Heart right ventricle (tissue), 16 donors: ENCODE data around the gene OAS1. TPM values are rescaled to one million over a fixed set of nuclear protein-coding genes. Genes with fewer than 3 reads are reported as not detected.
A peak's percentile ranks its signal among the peaks of the same experiment; 100 is the strongest.
"Not testable (repeated sequence)": the region's sequence is repeated elsewhere in the genome, so short reads cannot be mapped to it uniquely, and the experiment has no call there.

Experiments used
- ATAC-seq, 8 donors: fragments of 200-7000 bp; cut with Tn5 transposase; one replicate each; pipeline ENCODE4 v1.9.1; 2020; ENCODE audit warnings: mild to moderate bottlenecking in 8 of 8, moderate library complexity in 8 of 8, moderate number of reproducible peaks in 1 of 8
- DNase-seq, 2 donors: peaks; one replicate each; pipeline ENCODE4 v3.0.0-alpha.2; 2020
- H3K27ac ChIP-seq, 10 donors: fragments of 200-600 bp; sonication (generic) in 2 of 10; one replicate each; pipeline versions ENCODE4 v1.5.0 to v1.8.0; 2020 to 2022; ENCODE audit warnings: mild to moderate bottlenecking in 3 of 10
- H3K27me3 ChIP-seq, 7 donors: fragments of 200-600 bp; one replicate each; pipeline ENCODE4 v1.8.0; 2021 to 2022; ENCODE audit warnings: mild to moderate bottlenecking in 2 of 7
- H3K36me3 ChIP-seq, 9 donors: fragments of 200-600 bp; sonication (generic) in 1 of 9; one replicate each; pipeline versions ENCODE4 v1.5.0 to v1.8.0; 2020 to 2022; ENCODE audit warnings: mild to moderate bottlenecking in 2 of 9
- H3K4me1 ChIP-seq, 9 donors: fragments of 200-600 bp; sonication (generic) in 1 of 9; one replicate each; pipeline versions ENCODE4 v1.5.0 to v1.8.0; 2020 to 2022; ENCODE audit warnings: mild to moderate bottlenecking in 4 of 9
- H3K4me3 ChIP-seq, 10 donors: fragments of 200-600 bp; sonication (generic) in 2 of 10; one replicate each; pipeline versions ENCODE4 v1.5.0 to v1.8.0; 2020 to 2022; ENCODE audit warnings: mild to moderate bottlenecking in 7 of 10, moderate library complexity in 2 of 10
- H3K9me3 ChIP-seq, 11 donors: fragments of 200-600 bp in 10 of 11; sonication (generic) in 2 of 11; one replicate each; pipeline versions ENCODE4 v1.5.0 to v1.8.0; 2013 to 2022; ENCODE audit warnings: mild to moderate bottlenecking in 2 of 11, control low read depth in 1 of 11, moderate library complexity in 1 of 11
- CTCF ChIP-seq, 9 donors: fragments of 200-600 bp; sonication (generic) in 2 of 9; IDR thresholded peaks; one replicate each; pipeline versions ENCODE4 v1.5.0 to v1.8.0; 2021 to 2022; ENCODE audit warnings: antibody characterized with exemption in 9 of 9, mild to moderate bottlenecking in 5 of 9, moderate library complexity in 1 of 9
- WGBS, 2 donors: extraction: QIAGEN DNeasy Blood & Tissue Kit; methylation state at CpG; one replicate each; pipeline ENCODE4 v1.1.7; 2013; ENCODE audit warnings: inconsistent platforms in 1 of 2; 5-methylcytosine and 5-hydroxymethylcytosine counted together
- intact Hi-C, 10 donors: fragments of 100-400 bp; cut with DNase I; formaldehyde crosslinking; loops; one replicate each; pipeline versions ENCODE4 v1.11.1 to v1.14.2; 2022
- polyA plus RNA-seq, 2 donors: library from polyadenylated mRNA; stranded (reverse); fragments of 200-250 nt; gene quantifications; one replicate each; pipeline ENCODE4 v1.2.3, GENCODE V29; 2013
- total RNA-seq, 10 donors: library from RNA; stranded (reverse); fragmentation: NEBNext Ultra II Directional in 3 of 10; extraction: Animal tissue kit (Norgen Biotek cat#: 25700) in 3 of 10; gene quantifications; one replicate each; pipeline versions ENCODE4 v1.2.1 to v1.2.4, GENCODE V29; 2021 to 2023
- donor health status: Arrhythmogenic right ventricular cardiomyopathy.
- donor health status: ischemic (EF 13 %, LVEDD 7.1; RV severe dilation, severe dysfunction).
- donor health status: healthy with polysubstance abuse.
- donor health status: DM: no; HTN: yes; CAD: no.
- donor health status: DM: no; HTN: no; CAD: no.
- donor health status: ischemic (EF 25% LVEDD 6.9; RV normal size, moderate dysfunction).
- donor health status: ischemic (EF 25% LVEDD 5.7; RV mildly dilated, moderate dysfunction).
- donor health status: healthy.
- donor health status: DM: yes; HTN: yes; CAD: no.
- donor health status: Ischemic cardiomyopathy.
- donor health status: ischemic (EF 35%, LVEDD 5.7; RV mildly dilated, moderate dysfunction).
- donor health status: nonischemic (EF 11% LVEDD 7.7; RV severe dilation, severe dysfunction).
- donor health status: DM: yes; HTN: yes; CAD: no.
- donor health status: PGD.
- donor health status: ischemic (EF 29% LVEDD 5.4; RV normal size, mild dysfunction).
- donor health status: nonischemic (EF 23%, LVEDD 6.1; RV moderate dilation, normal function).

Gene OAS1
- total and polyA plus RNA-seq, 12 donors: 4.1 to 20.3 (median 6.5) TPM

GRCh38 chr12:112909693-112910092 is 2.9 kb downstream of the OAS1 start:
- intact Hi-C loops: loop anchor here in 1 of 10 donors (10.0 kb wide), 1 partner anchor 65 kb away; the partner anchor contains the start of gene OAS2
- no peak for ATAC-seq
- Histone ChIP-seq H3K4me3 (no peak overlapping the region), H3K36me3 (peaks cover 0 to 54% (median 14%) of the 10 kb centered on the region in 9 donors), H3K9me3 (peaks cover 0 to 35% (median 25%) of the 10 kb centered on the region in 11 donors), H3K27me3 (no peaks in the 10 kb centered on the region), H3K27ac (no peak overlapping the region), H3K4me1 (peaks cover 0 to 47% (median 22%) of the 10 kb centered on the region in 9 donors)
- no peak for TF ChIP-seq CTCF (IDR thresholded peaks at IDR 0.05)
- DNase-seq: no peak
- WGBS, 2 donors: 94 to 98% methylated on average over 4 of the region's 4 CpGs

GRCh38 chr12:112913038-112913688 is 6.4 kb downstream of the OAS1 start:
- 97% methylated on average over 1 of the region's 1 CpG for WGBS, 2 donors
- peaks cover 0 to 17% (median 11%) of the 10 kb centered on the region in 9 donors for H3K4me1 ChIP-seq
- H3K36me3 ChIP-seq: peaks cover 0 to 83% (median 14%) of the 10 kb centered on the region in 9 donors
- no peak for DNase-seq
- TF ChIP-seq CTCF (IDR thresholded peaks at IDR 0.05): no peak
- no peak overlapping the region for H3K27ac ChIP-seq
- intact Hi-C loops: no loop called here
- no peak for ATAC-seq
- H3K9me3 ChIP-seq: peaks cover 0 to 45% (median 25%) of the 10 kb centered on the region in 11 donors
- H3K4me3 ChIP-seq: no peak overlapping the region
- no peaks in the 10 kb centered on the region for H3K27me3 ChIP-seq

GRCh38 chr12:112913888-112914287 is 7.1 kb downstream of the OAS1 start:
- 98 to 100% methylated on average over 2 of the region's 2 CpGs for WGBS, 2 donors
- peaks cover 0 to 86% (median 20%) of the 10 kb centered on the region in 9 donors for H3K36me3 ChIP-seq

DNA sequence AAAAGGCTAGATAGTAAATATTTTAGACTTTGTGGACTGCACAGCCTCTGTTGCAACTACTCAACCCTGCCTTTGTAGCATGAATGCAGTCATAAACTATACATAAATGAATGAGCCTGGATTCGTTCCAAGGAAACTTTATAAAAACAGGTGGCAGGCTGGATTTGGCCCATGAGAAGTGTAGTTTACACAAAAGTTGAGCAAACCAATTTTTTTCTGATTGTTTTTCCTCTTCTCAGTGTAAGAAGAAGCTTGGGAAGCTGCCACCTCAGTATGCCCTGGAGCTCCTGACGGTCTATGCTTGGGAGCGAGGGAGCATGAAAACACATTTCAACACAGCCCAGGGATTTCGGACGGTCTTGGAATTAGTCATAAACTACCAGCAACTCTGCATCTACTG is 9.5 kb downstream of the OAS1 start:
- WGBS, 2 donors: 82 to 86% methylated on average over 5 of the region's 5 CpGs
- no peaks in the 10 kb centered on the region for H3K27me3 ChIP-seq
- no peak overlapping the region for H3K4me3 ChIP-seq
- H3K36me3 ChIP-seq: peaks cover 0 to 93% (median 23%) of the 10 kb centered on the region in 9 donors
- TF ChIP-seq CTCF (IDR thresholded peaks at IDR 0.05): no peak
- H3K27ac ChIP-seq: no peak overlapping the region
- no peak for DNase-seq
- no peaks in the 10 kb centered on the region for H3K4me1 ChIP-seq
- H3K9me3 ChIP-seq: peaks cover 0 to 45% (median 25%) of the 10 kb centered on the region in 11 donors
- ATAC-seq: peak in 2 of 8 donors; percentile 64 to 85
- intact Hi-C loops: no loop called here

More at GRCh38 chr12:112913888-112914287, 7.1 kb downstream of the OAS1 start:
- H3K4me3 ChIP-seq, ATAC-seq, H3K27ac ChIP-seq, DNase-seq, H3K27me3 ChIP-seq, intact Hi-C loops: not testable (repeated sequence)
- Histone ChIP-seq H3K4me1 (peaks cover 0 to 13% (median 4%) of the 10 kb centered on the region in 9 donors), H3K9me3 (peaks cover 0 to 45% (median 25%) of the 10 kb centered on the region in 11 donors)

GRCh38 chr12:112919121-112919520 is 12.4 kb downstream of the OAS1 start:
- Histone ChIP-seq H3K4me1 (no peaks in the 10 kb centered on the region), H3K9me3 (peaks cover 0 to 18% (median 3%) of the 10 kb centered on the region in 11 donors), H3K27me3 (no peaks in the 10 kb centered on the region), H3K27ac (no peak overlapping the region), H3K36me3 (peaks cover 0 to 83% (median 15%) of the 10 kb centered on the region in 9 donors), H3K4me3 (no peak overlapping the region)
- TF ChIP-seq CTCF (IDR thresholded peaks at IDR 0.05): no peak
- no peak for ATAC-seq
- 70 to 78% methylated on average over 6 of the region's 6 CpGs for WGBS, 2 donors
- DNase-seq: no peak
- intact Hi-C loops: no loop called here
